Fibroblast of lung (primary cell): ENCODE measurements around the gene BMPR1A.

Source experiments
- CTCF ChIP-seq, 2 donors: IDR thresholded peaks in 1 of 2; conservative IDR thresholded peaks in 1 of 2; 1 replicate in 1 of 2; 2 replicates in 1 of 2; pipeline ENCODE4 v1.5.1; 2011 to 2012; ENCODE audit warnings: low read length in 2 of 2, control low read depth in 1 of 2, inconsistent platforms in 1 of 2, low read depth in 1 of 2, mild to moderate bottlenecking in 1 of 2
- EZH2 ChIP-seq: IDR thresholded peaks from 2 replicates; pipeline ENCODE4 v1.5.1; 2012; ENCODE audit warnings: low read length, control low read depth, mild to moderate bottlenecking; ENCODE audit errors: missing control alignments

DNA sequence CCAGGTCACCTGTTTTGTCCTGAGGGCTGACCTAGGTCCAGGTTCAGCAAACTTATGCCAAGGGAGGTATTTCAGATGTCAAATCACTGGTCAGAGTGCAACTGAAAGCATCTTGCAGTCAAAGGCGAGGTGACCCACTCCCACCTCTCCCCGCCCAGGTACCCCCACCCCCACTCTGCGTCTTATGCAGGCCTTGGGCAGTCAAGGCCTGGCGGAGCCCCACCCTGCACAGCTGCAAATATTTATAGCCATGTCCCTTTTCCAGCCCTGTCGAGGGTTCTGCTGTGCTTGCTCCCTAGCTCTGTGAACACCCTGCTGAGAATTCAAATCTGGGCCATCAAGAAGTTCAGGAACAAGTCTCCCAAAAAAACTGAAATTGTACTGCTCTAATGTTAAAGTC, 40.6 kb upstream of the BMPR1A start:
- TF ChIP-seq EZH2 (no peak), CTCF (conservative IDR thresholded peaks at IDR 0.05 in 1 of 2, IDR thresholded peaks at IDR 0.05 in 1 of 2; ENCODE audit: low read depth in 1 of 2, low read length in 2 of 2) (no peak)
